CD14-positive monocyte (primary cell): ENCODE measurements around the gene DHX38. TPM values are rescaled to one million over a fixed set of nuclear protein-coding genes. Genes with fewer than 3 reads are reported as not detected.

Source experiments
- DNase-seq, 3 donors: peaks; one replicate each; pipeline ENCODE4 v3.0.0-alpha.2; 2011 to 2022
- H2AFZ ChIP-seq: 2 replicates; pipeline ENCODE4 v1.6.0; 2012; ENCODE audit warnings: mild to moderate bottlenecking, low read depth, low read length, inconsistent platforms; ENCODE audit not compliant: insufficient read depth, poor library complexity, severe bottlenecking
- H3K27ac ChIP-seq, 2 donors: 1 replicate in 1 of 2; 2 replicates in 1 of 2; pipeline ENCODE4 v1.5.1; 2012 to 2013; ENCODE audit warnings: low read length in 2 of 2, control low read depth in 1 of 2, inconsistent platforms in 1 of 2, low read depth in 1 of 2, mild to moderate bottlenecking in 1 of 2
- H3K27me3 ChIP-seq, 2 donors: one replicate each; pipeline versions ENCODE4 v1.6.0 to v1.6.1; 2011 to 2013; ENCODE audit warnings: low read length in 2 of 2; ENCODE audit not compliant: control insufficient read depth in 2 of 2, insufficient read depth in 2 of 2
- H3K36me3 ChIP-seq, 2 donors: replicated peaks in 1 of 2; 1 replicate in 1 of 2; 2 replicates in 1 of 2; pipeline versions ENCODE4 v1.5.1 to v1.6.1; 2012 to 2013; ENCODE audit warnings: low read length in 2 of 2, control low read depth in 1 of 2, inconsistent platforms in 1 of 2, mild to moderate bottlenecking in 1 of 2; ENCODE audit not compliant: insufficient read depth in 2 of 2, control insufficient read depth in 1 of 2
- H3K4me1 ChIP-seq, 2 donors: 1 replicate in 1 of 2; 2 replicates in 1 of 2; pipeline versions ENCODE4 v1.5.1 to v1.6.1; 2012 to 2013; ENCODE audit warnings: low read length in 2 of 2, control low read depth in 1 of 2, inconsistent platforms in 1 of 2, mild to moderate bottlenecking in 1 of 2, moderate library complexity in 1 of 2; ENCODE audit not compliant: insufficient read depth in 2 of 2, control insufficient read depth in 1 of 2
- H3K4me2 ChIP-seq: replicated peaks from 2 replicates; pipeline ENCODE3; 2012; ENCODE audit warnings: low read length, moderate library complexity, mild to moderate bottlenecking; ENCODE audit not compliant: poor library complexity, severe bottlenecking; ENCODE audit errors: extremely low read depth
- H3K4me3 ChIP-seq, 3 experiments: fragments of 200-600 bp in 1 of 3; sonication (generic) in 1 of 3; replicated peaks in 1 of 3; 1 replicate in 2 of 3; 2 replicates in 1 of 3; pipeline ENCODE4 v1.5.1; 2011 to 2013; ENCODE audit warnings: low read length in 3 of 3, mild to moderate bottlenecking in 3 of 3, control low read depth in 2 of 3, low read depth in 2 of 3, inconsistent platforms in 1 of 3, moderate library complexity in 1 of 3
- H3K79me2 ChIP-seq: 2 replicates; pipeline ENCODE4 v1.6.0; 2012; ENCODE audit warnings: mild to moderate bottlenecking, control low read depth, inconsistent platforms, low read length, moderate library complexity; ENCODE audit not compliant: insufficient read depth
- H3K9ac ChIP-seq: 2 replicates; pipeline ENCODE4 v1.6.0; 2017; ENCODE audit warnings: low read length, mild to moderate bottlenecking; ENCODE audit not compliant: insufficient read depth, poor library complexity, severe bottlenecking
- H3K9me3 ChIP-seq, 2 donors: replicated peaks in 1 of 2; 1 replicate in 1 of 2; 2 replicates in 1 of 2; pipeline versions ENCODE4 v1.5.1 to v1.6.1; 2012 to 2013; ENCODE audit warnings: low read length in 2 of 2, control low read depth in 1 of 2; ENCODE audit not compliant: control insufficient read depth in 1 of 2, insufficient read depth in 1 of 2
- H4K20me1 ChIP-seq: 2 replicates; pipeline ENCODE4 v1.6.0; 2012; ENCODE audit warnings: mild to moderate bottlenecking, low read length, control low read depth, moderate library complexity; ENCODE audit not compliant: insufficient read depth
- H3K27ac Mint-ChIP-seq, 7 donors: one replicate each; pipeline ENCODE4 v1.8.0; 2020; ENCODE audit warnings: mild to moderate bottlenecking in 7 of 7, mixed read lengths in 7 of 7, moderate library complexity in 6 of 7, inconsistent platforms in 2 of 7
- H3K27me3 Mint-ChIP-seq, 3 donors: one replicate each; pipeline ENCODE4 v1.8.0; 2021 to 2022; ENCODE audit warnings: low read depth in 3 of 3, mild to moderate bottlenecking in 3 of 3, mixed read lengths in 3 of 3, moderate library complexity in 3 of 3, inconsistent platforms in 1 of 3
- H3K36me3 Mint-ChIP-seq, 2 donors: one replicate each; pipeline ENCODE4 v1.8.0; 2020; ENCODE audit warnings: mixed read lengths in 2 of 2, inconsistent platforms in 1 of 2, mild to moderate bottlenecking in 1 of 2
- H3K4me1 Mint-ChIP-seq: one replicate; pipeline ENCODE4 v1.8.0; 2020; ENCODE audit warnings: mild to moderate bottlenecking, mixed read lengths
- H3K4me3 Mint-ChIP-seq, 2 donors: one replicate each; pipeline ENCODE4 v1.8.0; 2020; ENCODE audit warnings: mild to moderate bottlenecking in 2 of 2, mixed read lengths in 2 of 2, moderate library complexity in 1 of 2
- H3K9me3 Mint-ChIP-seq, 7 donors: one replicate each; pipeline ENCODE4 v1.8.0; 2020 to 2022; ENCODE audit warnings: mixed read lengths in 7 of 7, mild to moderate bottlenecking in 6 of 7, moderate library complexity in 6 of 7, inconsistent platforms in 2 of 7
- CTCF ChIP-seq: fragments of 200-600 bp; IDR thresholded peaks from one replicate; pipeline ENCODE4 v1.8.0; 2022; ENCODE audit warnings: antibody characterized with exemption, mild to moderate bottlenecking
- WGBS: methylation state at CpG from one replicate; pipeline ENCODE4 v1.1.5; 2013; ENCODE audit warnings: missing lambda C conversion rate; ENCODE audit not compliant: insufficient coverage; 5-methylcytosine and 5-hydroxymethylcytosine counted together
- intact Hi-C, 2 donors: fragments of 100-400 bp; cut with micrococcal nuclease; formaldehyde crosslinking; loops; one replicate each; pipeline versions ENCODE4 v1.15.0 to v1.15.1; 2023
- polyA plus RNA-seq, 3 donors: library from polyadenylated mRNA; depleted of rRNA in 1 of 3; unstranded in 2 of 3; stranded (reverse) in 1 of 3; fragments of 300-500 nt in 2 of 3; fragments of >200 nt in 1 of 3; fragmentation: Illumina TruSeq in 2 of 3; gene quantifications; 1 replicate in 2 of 3; 2 replicates in 1 of 3; pipeline ENCODE4 v1.2.3, GENCODE V29; 2012 to 2021

Gene DHX38
- polyA plus RNA-seq, 3 donors, result 9.1 to 91.5 (median 19.2) TPM

GRCh38 chr16:72068930-72069329 is 24.7 kb upstream of the DHX38 start:
- Histone ChIP-seq H4K20me1 (no peaks in the 10 kb centered on the region), H3K4me3 (no peak overlapping the region), H3K27me3 (no peaks in the 10 kb centered on the region), H3K36me3 (peaks cover 0 to 7% of the 10 kb centered on the region in 2 donors), H3K9me3 (no peaks in the 10 kb centered on the region), H3K79me2 (no peaks in the 10 kb centered on the region), H3K4me2 (no peak overlapping the region), H3K9ac (no peak overlapping the region), H3K4me1 (no peaks in the 10 kb centered on the region), H3K27ac (no peak overlapping the region), H2AFZ (no peak overlapping the region)
- H3K9me3 Mint-ChIP-seq, result peaks cover 0 to 2% (median 0%) of the 10 kb centered on the region in 7 donors
- H3K27me3 Mint-ChIP-seq, result peaks cover 0 to 3% (median 0%) of the 10 kb centered on the region in 3 donors
- no peak overlapping the region for H3K4me3 Mint-ChIP-seq
- DNase-seq, result no peak
- peaks cover 9% of the 10 kb centered on the region for H3K4me1 Mint-ChIP-seq
- no peak overlapping the region for H3K27ac Mint-ChIP-seq
- peaks cover 0 to 11% of the 10 kb centered on the region in 2 donors for H3K36me3 Mint-ChIP-seq
- intact Hi-C loops, result no loop called here
- 53% methylated on average over 3 of the region's 4 CpGs for WGBS
- TF ChIP-seq CTCF, result no peak

GRCh38 chr16:72072514-72073342 is 20.9 kb upstream of the DHX38 start:
- no peak overlapping the region for H3K9ac ChIP-seq
- TF ChIP-seq CTCF, result no peak
- DNase-seq, result no peak

More at GRCh38 chr16:72072514-72073342, 20.9 kb upstream of the DHX38 start:
- H3K36me3 Mint-ChIP-seq, result peaks cover 5 to 13% of the 10 kb centered on the region in 2 donors
- Histone ChIP-seq H3K4me1 (no peaks in the 10 kb centered on the region), H3K36me3 (peaks cover 0 to 1% of the 10 kb centered on the region in 2 donors), H2AFZ (no peak overlapping the region), H4K20me1 (no peaks in the 10 kb centered on the region), H3K4me2 (no peak overlapping the region), H3K9me3 (no peaks in the 10 kb centered on the region), H3K27ac (no peak overlapping the region), H3K27me3 (no peaks in the 10 kb centered on the region), H3K79me2 (no peaks in the 10 kb centered on the region), H3K4me3 (no peak overlapping the region)
- intact Hi-C loops, result no loop called here
- H3K4me1 Mint-ChIP-seq, result peaks cover 5% of the 10 kb centered on the region
- no peak overlapping the region for H3K27ac Mint-ChIP-seq
- no peaks in the 10 kb centered on the region for H3K9me3 Mint-ChIP-seq
- no peak overlapping the region for H3K4me3 Mint-ChIP-seq
- H3K27me3 Mint-ChIP-seq, result no peaks in the 10 kb centered on the region
- 92% methylated on average over 10 of the region's 12 CpGs for WGBS
